Measurements from ENCODE around the gene CAMK1. TPM values are rescaled to one million over a fixed set of nuclear protein-coding genes. Genes with fewer than 3 reads are reported as not detected.

CAMK1 gene
- total and polyA plus RNA-seq, 3 donors from 2014 or later: 62.7 to 185 (median 127) TPM

DNA sequence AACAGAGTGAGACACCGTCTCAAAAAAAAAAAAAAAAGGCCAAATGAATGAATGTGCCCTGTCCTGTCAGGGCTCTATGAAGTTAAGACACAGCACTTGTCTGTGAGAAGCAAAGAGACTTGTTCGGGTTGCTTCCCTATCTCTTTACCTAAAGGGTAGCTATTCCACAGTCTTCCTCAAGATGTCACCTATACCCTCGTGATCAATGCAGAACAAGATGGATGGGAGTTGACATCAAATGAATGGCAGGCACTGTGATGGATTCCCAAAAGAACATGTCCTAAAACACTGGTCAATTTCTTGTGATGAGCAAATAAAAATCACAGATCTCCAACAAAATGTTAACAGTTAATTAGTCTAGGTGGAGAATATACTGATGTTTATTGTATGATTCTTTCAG is 13.0 kb upstream of the CAMK1 start:
- H3K27me3 ChIP-seq: no peaks in the 10 kb centered on the region
- H3K4me3 ChIP-seq: no peak overlapping the region
- TF ChIP-seq, protein P1, sequence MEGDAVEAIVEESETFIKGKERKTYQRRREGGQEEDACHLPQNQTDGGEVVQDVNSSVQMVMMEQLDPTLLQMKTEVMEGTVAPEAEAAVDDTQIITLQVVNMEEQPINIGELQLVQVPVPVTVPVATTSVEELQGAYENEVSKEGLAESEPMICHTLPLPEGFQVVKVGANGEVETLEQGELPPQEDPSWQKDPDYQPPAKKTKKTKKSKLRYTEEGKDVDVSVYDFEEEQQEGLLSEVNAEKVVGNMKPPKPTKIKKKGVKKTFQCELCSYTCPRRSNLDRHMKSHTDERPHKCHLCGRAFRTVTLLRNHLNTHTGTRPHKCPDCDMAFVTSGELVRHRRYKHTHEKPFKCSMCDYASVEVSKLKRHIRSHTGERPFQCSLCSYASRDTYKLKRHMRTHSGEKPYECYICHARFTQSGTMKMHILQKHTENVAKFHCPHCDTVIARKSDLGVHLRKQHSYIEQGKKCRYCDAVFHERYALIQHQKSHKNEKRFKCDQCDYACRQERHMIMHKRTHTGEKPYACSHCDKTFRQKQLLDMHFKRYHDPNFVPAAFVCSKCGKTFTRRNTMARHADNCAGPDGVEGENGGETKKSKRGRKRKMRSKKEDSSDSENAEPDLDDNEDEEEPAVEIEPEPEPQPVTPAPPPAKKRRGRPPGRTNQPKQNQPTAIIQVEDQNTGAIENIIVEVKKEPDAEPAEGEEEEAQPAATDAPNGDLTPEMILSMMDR (IDR thresholded peaks at IDR 0.05): no peak
- TF ChIP-seq POLR2A (IDR thresholded peaks at IDR 0.05): no peak
- H3K36me3 ChIP-seq (ENCODE audit: low read depth, missing control alignments): no peaks in the 10 kb centered on the region
- no peaks in the 10 kb centered on the region for H3K9me3 ChIP-seq
- intact Hi-C loops (cut with DNase I; ENCODE audit: low total_unique reads): no loop called here
- H3K4me1 ChIP-seq: peaks cover 23% of the 10 kb centered on the region
- 49 to 63% methylated on average over 3 of the region's 3 CpGs for WGBS, 2 donors
- no peak overlapping the region for H3K27ac ChIP-seq
- DNase-seq: no peak

DNA sequence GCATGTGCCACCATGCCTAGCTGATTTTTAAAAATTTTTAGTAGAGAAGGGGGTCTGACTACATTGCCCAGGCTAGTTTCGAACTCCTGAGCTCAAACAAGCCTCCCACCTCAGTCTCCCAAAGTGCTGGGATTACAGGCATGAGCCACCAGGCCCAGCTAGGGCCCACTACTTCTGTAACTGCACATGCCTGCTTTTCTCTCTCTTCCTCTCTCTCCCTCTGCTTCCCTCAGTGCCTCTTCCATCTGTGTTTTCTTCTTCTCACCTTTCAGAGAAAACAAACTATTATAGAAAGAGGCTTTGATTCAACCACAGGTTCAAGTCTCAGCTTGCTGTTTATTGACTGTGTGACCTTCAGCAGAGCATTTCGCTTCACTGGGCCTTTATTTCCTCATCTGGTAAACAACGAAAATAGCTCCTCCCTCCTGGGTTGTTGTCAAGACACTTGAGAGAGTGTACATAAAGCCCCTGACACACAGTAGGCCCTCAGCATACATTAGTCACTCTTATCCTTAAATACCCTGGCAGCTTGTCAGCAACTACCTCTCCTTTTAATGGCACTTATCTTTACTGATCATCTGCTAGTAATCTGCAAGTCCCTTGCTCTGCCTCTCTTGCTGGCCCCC is 12.3 kb upstream of the CAMK1 start:
- intact Hi-C loops (cut with DNase I; ENCODE audit: low total_unique reads): no loop called here
- no peak overlapping the region for H3K27ac ChIP-seq
- H3K36me3 ChIP-seq (ENCODE audit: low read depth, missing control alignments): no peaks in the 10 kb centered on the region
- H3K4me3 ChIP-seq: no peak overlapping the region
- TF ChIP-seq POLR2A (IDR thresholded peaks at IDR 0.05): no peak
- no peaks in the 10 kb centered on the region for H3K9me3 ChIP-seq
- WGBS, 2 donors: 72 to 84% methylated on average over 3 of the region's 3 CpGs
- no peaks in the 10 kb centered on the region for H3K27me3 ChIP-seq
- H3K4me1 ChIP-seq: peaks cover 29% of the 10 kb centered on the region
- DNase-seq: no peak

DNA sequence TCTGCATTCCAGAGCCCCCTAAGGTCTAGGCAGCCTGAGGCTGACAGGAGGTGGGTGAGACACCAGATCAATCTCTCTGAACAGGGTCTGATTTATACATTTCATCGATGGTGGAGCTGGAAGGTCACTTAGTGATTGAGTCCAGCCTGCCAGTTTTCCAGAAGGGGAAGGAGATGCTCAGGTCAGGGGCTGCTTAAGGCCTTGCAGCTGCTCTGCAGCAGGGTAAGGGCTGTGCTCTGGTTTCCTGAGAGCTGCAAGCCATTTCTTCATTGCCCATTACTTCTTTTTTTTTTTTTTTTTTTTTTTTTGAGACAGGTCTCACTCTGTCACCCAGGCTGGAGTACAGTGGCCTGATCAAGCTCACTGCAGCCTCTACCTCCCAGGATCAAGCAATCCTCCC is 11.8 kb upstream of the CAMK1 start:
- Histone ChIP-seq H3K27ac (no peak overlapping the region), H3K36me3 (ENCODE audit: low read depth, missing control alignments) (no peaks in the 10 kb centered on the region)
- no peak for DNase-seq

DNA sequence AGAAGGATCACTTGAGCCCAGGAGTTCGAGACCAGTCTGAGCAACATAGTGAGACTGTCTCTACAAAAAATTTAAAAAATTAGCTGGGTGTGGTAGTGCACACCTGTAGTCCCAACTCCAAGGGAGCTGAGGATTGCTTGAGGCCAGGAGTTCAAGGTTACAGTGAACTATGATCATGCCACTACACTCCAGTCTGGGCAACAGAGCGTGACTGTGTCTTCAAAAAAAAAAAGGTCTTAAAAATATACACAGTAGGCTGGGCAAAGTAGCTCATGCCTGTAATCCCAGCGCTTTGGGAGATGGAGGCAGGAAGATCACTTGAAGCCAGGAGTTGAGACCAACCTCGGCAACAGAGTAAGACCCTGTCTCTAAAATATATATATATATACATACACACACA is 11.2 kb upstream of the CAMK1 start:
- no peaks in the 10 kb centered on the region for H3K36me3 ChIP-seq (ENCODE audit: low read depth, missing control alignments)
- intact Hi-C loops (cut with DNase I; ENCODE audit: low total_unique reads): no loop called here
- H3K9me3 ChIP-seq: no peaks in the 10 kb centered on the region
- no peak for DNase-seq
- no peaks in the 10 kb centered on the region for H3K27me3 ChIP-seq
- no peak overlapping the region for H3K27ac ChIP-seq
- H3K4me3 ChIP-seq: no peak overlapping the region
- WGBS, 2 donors: 84 to 91% methylated on average over 4 of the region's 4 CpGs
- H3K4me1 ChIP-seq: peaks cover 32% of the 10 kb centered on the region
- TF ChIP-seq POLR2A (IDR thresholded peaks at IDR 0.05): no peak
- TF ChIP-seq, protein P1 (IDR thresholded peaks at IDR 0.05): no peak

More for the DNA sequence above, 11.8 kb upstream of the CAMK1 start:
- Histone ChIP-seq H3K4me3 (no peak overlapping the region), H3K9me3 (no peaks in the 10 kb centered on the region), H3K4me1 (peaks cover 29% of the 10 kb centered on the region), H3K27me3 (no peaks in the 10 kb centered on the region)
- TF ChIP-seq POLR2A (IDR thresholded peaks at IDR 0.05): no peak
- intact Hi-C loops (cut with DNase I; ENCODE audit: low total_unique reads): no loop called here
- WGBS, 2 donors: 50 to 67% methylated on average over 1 of the region's 1 CpG

DNA sequence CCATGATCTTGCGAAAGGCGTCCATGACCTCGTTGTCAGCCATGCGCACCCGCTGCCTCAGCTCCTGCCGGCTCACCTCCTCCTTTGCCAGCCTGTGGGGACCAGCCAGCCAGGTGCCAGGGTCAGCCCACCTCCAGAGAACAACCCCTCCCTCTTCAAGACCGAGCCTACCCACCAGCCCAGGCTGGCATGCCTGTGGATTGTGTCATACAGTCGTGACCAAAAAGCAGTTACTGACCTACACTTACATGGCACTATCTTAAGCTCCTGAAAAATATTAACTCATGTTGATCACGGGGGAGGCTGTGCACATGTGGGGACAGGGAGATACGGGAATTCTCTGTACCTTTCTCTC is 10.7 kb upstream of the CAMK1 start:
- H3K9me3 ChIP-seq: no peaks in the 10 kb centered on the region
- WGBS, 2 donors: 81 to 95% methylated on average over 10 of the region's 10 CpGs
- no peak for DNase-seq
- TF ChIP-seq, protein P1 (IDR thresholded peaks at IDR 0.05): no peak
- no peak for TF ChIP-seq POLR2A (IDR thresholded peaks at IDR 0.05)
- H3K27ac ChIP-seq: peak overlapping the region in 1 of 2 donors; percentile 10
- H3K4me1 ChIP-seq: peaks cover 37% of the 10 kb centered on the region
- no peak overlapping the region for H3K4me3 ChIP-seq
- intact Hi-C loops (cut with DNase I; ENCODE audit: low total_unique reads): no loop called here
- no peaks in the 10 kb centered on the region for H3K36me3 ChIP-seq (ENCODE audit: low read depth, missing control alignments)
- no peaks in the 10 kb centered on the region for H3K27me3 ChIP-seq
